H1 (cell line): ENCODE data around the gene GRIN3A. TPM values are rescaled to one million over a fixed set of nuclear protein-coding genes. Genes with fewer than 3 reads are reported as not detected.

Source experiments
- CTCF ChIA-PET: fragments of 300-600 bp; sonication (Branson Sonifier 250); formaldehyde crosslinking; loops from one replicate; lab custom pipeline; 2021; ENCODE audit not compliant: partially characterized antibody; lab: Charles Lee
- POLR2A ChIA-PET: fragments of 300-600 bp; sonication (Branson Sonifier 250); formaldehyde crosslinking; loops from one replicate; lab custom pipeline; 2021; ENCODE audit warnings: inconsistent platforms; ENCODE audit not compliant: partially characterized antibody; lab: Charles Lee
- DNase-seq, 2 experiments: peaks; one replicate each; pipeline versions ENCODE4 v3.0.0 to v3.0.0-alpha.2; 2010 to 2022; ENCODE audit warnings: low spot score in 2 of 2, low read depth in 1 of 2, mixed read lengths in 1 of 2
- FAIRE-seq: peaks from 2 replicates; lab custom pipeline; 2011; peaks lifted over from hg19 to GRCh38; lab: Jason Lieb, UNC
- H2AFZ ChIP-seq: 2 replicates; pipeline ENCODE4 v1.8.1; 2012; ENCODE audit warnings: low read length, inconsistent platforms
- H2AK5ac ChIP-seq: 2 replicates; pipeline ENCODE4 v1.6.1; 2013; ENCODE audit warnings: low read depth, low read length
- H2BK120ac ChIP-seq: replicated peaks from 2 replicates; pipeline ENCODE3; 2013; ENCODE audit warnings: low read depth, low read length, inconsistent platforms
- H2BK12ac ChIP-seq: 2 replicates; pipeline ENCODE4 v1.6.1; 2013; ENCODE audit warnings: low read depth, low read length
- H2BK15ac ChIP-seq: 2 replicates; pipeline ENCODE4 v1.6.1; 2013; ENCODE audit warnings: low read length
- H2BK20ac ChIP-seq: 2 replicates; pipeline ENCODE4 v1.6.1; 2013; ENCODE audit warnings: low read length
- H2BK5ac ChIP-seq: 2 replicates; pipeline ENCODE4 v1.6.1; 2013; ENCODE audit warnings: low read depth, low read length
- H3K14ac ChIP-seq: 2 replicates; pipeline ENCODE4 v1.6.1; 2013; ENCODE audit warnings: inconsistent platforms; ENCODE audit not compliant: insufficient read length
- H3K18ac ChIP-seq: 2 replicates; pipeline ENCODE4 v1.6.1; 2013; ENCODE audit warnings: low read length; ENCODE audit errors: extremely low read depth
- H3K23ac ChIP-seq: 2 replicates; pipeline ENCODE4 v1.6.1; 2013; ENCODE audit warnings: inconsistent platforms; ENCODE audit not compliant: insufficient read length
- H3K23me2 ChIP-seq: 2 replicates; pipeline ENCODE4 v1.6.1; 2013; ENCODE audit warnings: low read depth, low read length
- H3K27ac ChIP-seq: 2 replicates; pipeline ENCODE4 v1.6.1; 2011; ENCODE audit warnings: low read depth, low read length, inconsistent platforms
- H3K27me3 ChIP-seq, 4 experiments: replicated peaks in 1 of 4; 1 replicate in 1 of 4; 2 replicates in 3 of 4; pipeline versions ENCODE4 v1.6.1 to v1.8.1; 2011 to 2013; ENCODE audit warnings: low read length in 3 of 4, mild to moderate bottlenecking in 3 of 4, inconsistent platforms in 2 of 4, mixed read lengths in 2 of 4, moderate library complexity in 1 of 4; ENCODE audit not compliant: control insufficient read depth in 3 of 4, insufficient read depth in 3 of 4; ENCODE audit errors: extremely low read depth in 1 of 4
- H3K36me3 ChIP-seq, 4 experiments: 2 replicates each; pipeline versions ENCODE4 v1.6.1 to v1.8.1; 2011 to 2013; ENCODE audit warnings: mild to moderate bottlenecking in 4 of 4, low read length in 3 of 4, moderate library complexity in 2 of 4, control low read depth in 1 of 4, inconsistent platforms in 1 of 4; ENCODE audit not compliant: insufficient read depth in 4 of 4, control insufficient read depth in 2 of 4
- H3K4ac ChIP-seq: replicated peaks from 2 replicates; pipeline ENCODE3; 2013; ENCODE audit warnings: low read length, low read depth, mixed read lengths, inconsistent platforms; ENCODE audit not compliant: insufficient read length
- H3K4me1 ChIP-seq, 4 experiments: replicated peaks in 1 of 4; 1 replicate in 1 of 4; 2 replicates in 3 of 4; pipeline versions ENCODE4 v1.6.1 to v1.8.1; 2011 to 2013; ENCODE audit warnings: low read length in 3 of 4, inconsistent platforms in 2 of 4, mixed read lengths in 1 of 4; ENCODE audit not compliant: insufficient read depth in 4 of 4, control insufficient read depth in 3 of 4
- H3K4me2 ChIP-seq, 2 experiments: 2 replicates each; pipeline versions ENCODE4 v1.6.1 to v1.8.1; 2011 to 2013; ENCODE audit warnings: low read depth in 2 of 2, low read length in 2 of 2, control low read depth in 1 of 2, inconsistent platforms in 1 of 2, mild to moderate bottlenecking in 1 of 2; ENCODE audit not compliant: insufficient read depth in 1 of 2
- H3K4me3 ChIP-seq, 4 experiments: fragments of 200-600, 300-600 bp in 1 of 4; sonication (generic), shearing (Covaris generic), sonication (Bioruptor Twin) in 1 of 4; 2 replicates each; pipeline versions ENCODE4 v1.5.1 to v1.8.1; 2011 to 2016; ENCODE audit warnings: low read length in 4 of 4, low read depth in 3 of 4, control low read depth in 2 of 4, inconsistent platforms in 2 of 4, mild to moderate bottlenecking in 2 of 4, mixed read lengths in 1 of 4, moderate library complexity in 1 of 4; ENCODE audit not compliant: insufficient read depth in 2 of 4; ENCODE audit errors: extremely low read depth in 1 of 4
- H3K56ac ChIP-seq: replicated peaks from 2 replicates; pipeline ENCODE3; 2013; ENCODE audit warnings: low read depth, mild to moderate bottlenecking, mixed read lengths, low read length, inconsistent platforms; ENCODE audit not compliant: insufficient read length
- H3K79me1 ChIP-seq: 2 replicates; pipeline ENCODE4 v1.6.1; 2013; ENCODE audit warnings: low read depth, low read length, control low read depth
- H3K79me2 ChIP-seq, 2 experiments: 2 replicates each; pipeline versions ENCODE4 v1.6.1 to v1.8.1; 2012 to 2013; ENCODE audit warnings: low read length in 2 of 2, mild to moderate bottlenecking in 2 of 2, inconsistent platforms in 1 of 2; ENCODE audit not compliant: insufficient read depth in 2 of 2, control insufficient read depth in 1 of 2
- H3K9ac ChIP-seq, 4 experiments: replicated peaks in 1 of 4; 1 replicate in 1 of 4; 2 replicates in 3 of 4; pipeline versions ENCODE4 v1.6.1 to v1.8.1; 2011 to 2013; ENCODE audit warnings: low read depth in 3 of 4, low read length in 3 of 4, control low read depth in 2 of 4, mild to moderate bottlenecking in 2 of 4, moderate library complexity in 2 of 4, inconsistent platforms in 1 of 4; ENCODE audit errors: extremely low read depth in 1 of 4
- H3K9me3 ChIP-seq, 2 experiments: 2 replicates each; pipeline versions ENCODE4 v1.6.1 to v1.8.1; 2012 to 2013; ENCODE audit warnings: mild to moderate bottlenecking in 2 of 2, moderate library complexity in 2 of 2, control low read depth in 1 of 2, inconsistent platforms in 1 of 2, low read depth in 1 of 2, low read length in 1 of 2, mixed read lengths in 1 of 2; ENCODE audit not compliant: insufficient read depth in 2 of 2
- H4K20me1 ChIP-seq, 2 experiments: replicated peaks in 1 of 2; 2 replicates each; pipeline versions ENCODE3 to v1.8.1; 2011 to 2013; ENCODE audit warnings: inconsistent platforms in 2 of 2, low read length in 2 of 2, mild to moderate bottlenecking in 1 of 2; ENCODE audit not compliant: insufficient read depth in 2 of 2, control insufficient read depth in 1 of 2
- H4K5ac ChIP-seq: 2 replicates; pipeline ENCODE4 v1.6.1; 2013; ENCODE audit warnings: low read length, low read depth, mixed read lengths, inconsistent platforms; ENCODE audit not compliant: insufficient read length
- H4K8ac ChIP-seq: 2 replicates; pipeline ENCODE4 v1.8.0; 2013; ENCODE audit warnings: mild to moderate bottlenecking, moderate library complexity, low read length, inconsistent platforms; ENCODE audit not compliant: insufficient read depth; ENCODE audit errors: extremely low read depth
- H4K91ac ChIP-seq: replicated peaks from 2 replicates; pipeline ENCODE3; 2013; ENCODE audit warnings: low read length, mixed read lengths, inconsistent platforms; ENCODE audit not compliant: insufficient read length
- CTBP2 ChIP-seq: IDR thresholded peaks from 2 replicates; pipeline ENCODE4 v1.7.0; 2011; ENCODE audit warnings: borderline replicate concordance, mild to moderate bottlenecking, moderate library complexity, mixed read lengths, low read length; ENCODE audit not compliant: insufficient read depth, insufficient read length
- CTCF ChIP-seq, 3 experiments: IDR thresholded peaks; 1 replicate in 2 of 3; 2 replicates in 1 of 3; pipeline versions ENCODE4 v1.5.1 to v1.6.1; 2011; ENCODE audit warnings: low read length in 3 of 3, mild to moderate bottlenecking in 3 of 3, inconsistent platforms in 2 of 3, low read depth in 1 of 3, moderate library complexity in 1 of 3; ENCODE audit not compliant: insufficient read depth in 1 of 3; ENCODE audit errors: control extremely low read depth in 1 of 3
- EGR1 ChIP-seq: IDR thresholded peaks from 2 replicates; pipeline ENCODE4 v1.6.1; 2011; ENCODE audit warnings: low read depth, low read length, borderline replicate concordance
- WGBS, 2 experiments: shearing (Covaris generic) in 1 of 2; methylation state at CpG; one replicate each; pipeline versions ENCODE4 v1.1.6 to v1.1.7; 2013 to 2015; ENCODE audit warnings: low lambda C conversion rate in 2 of 2, mixed read lengths in 2 of 2, inconsistent platforms in 1 of 2, low coverage in 1 of 2, missing lambda C conversion rate in 1 of 2; ENCODE audit not compliant: insufficient replicate concordance in 2 of 2, insufficient coverage in 1 of 2, insufficient read length in 1 of 2; ENCODE audit errors: extremely low coverage in 1 of 2, missing lambda C conversion rate in 1 of 2; 5-methylcytosine and 5-hydroxymethylcytosine counted together
- polyA plus RNA-seq, 7 experiments: library from polyadenylated mRNA; depleted of rRNA in 3 of 7; stranded (reverse) in 5 of 7; unstranded in 2 of 7; fragments of >200 nt in 5 of 7; fragments of 200-250 nt in 2 of 7; gene quantifications; 1 replicate in 5 of 7; 2 replicates in 1 of 7; 4 replicates in 1 of 7; pipeline versions ENCODE4 v1.2.1 to v1.2.3, GENCODE V29; 2011 to 2013; ENCODE audit warnings: missing spikeins in 2 of 7, mixed read lengths in 2 of 7
- total RNA-seq: library from RNA; stranded (reverse); fragmentation: NEBNext Ultra II Directional; extraction: Animal tissue kit (Norgen Biotek cat#: 25700); gene quantifications from 2 replicates; pipeline ENCODE4 v1.2.1, GENCODE V29; 2021
- TF ChIP-seq, protein P1 (sequence below): IDR thresholded peaks from 2 replicates; pipeline ENCODE4 v1.6.1; 2011; ENCODE audit warnings: low read depth, mild to moderate bottlenecking, low read length; ENCODE audit not compliant: insufficient read depth

Gene GRIN3A
- total and polyA plus RNA-seq, 2 of the 8 experiments (the other 6 are each of a cell fraction or from before 2014, with no cell fraction given), result 0.04 TPM; not detected in 1

GRCh38 chr9:101594796-101595195 is 143.7 kb downstream of the GRIN3A start, which contains the start of gene PPP3R2:
Gene PPP3R2 (minus strand): TSS chr9:101594969. CDS start chr9:101594921, 48 bp downstream.
- no peak for FAIRE-seq

More at GRCh38 chr9:101594796-101595195, 143.7 kb downstream of the GRIN3A start, which contains the start of gene PPP3R2:
- Histone ChIP-seq H3K27me3 (no peaks in the 10 kb centered on the region), H4K20me1 (no peaks in the 10 kb centered on the region), H2BK5ac (no peak within 1 kb of the TSS), H4K5ac (no peak within 1 kb of the TSS), H3K79me1 (no peaks in the 10 kb centered on the region), H3K4me1 (no peaks in the 10 kb centered on the region), H2AK5ac (no peak within 1 kb of the TSS), H3K36me3 (no peaks in the 10 kb centered on the region), H2BK20ac (no peak within 1 kb of the TSS), H2BK15ac (no peak within 1 kb of the TSS), H3K27ac (no peak within 1 kb of the TSS), H3K23me2 (no peaks in the 10 kb centered on the region), H3K18ac (no peak within 1 kb of the TSS), H2BK120ac (no peak within 1 kb of the TSS), H3K14ac (no peak within 1 kb of the TSS), H4K8ac (peak within 1 kb of the TSS; percentile 53; the same call in 1 of the 2 replicates), H3K9ac (no peak within 1 kb of the TSS), H2AFZ (no peak within 1 kb of the TSS), H4K91ac (no peak within 1 kb of the TSS), H3K4me2 (no peak within 1 kb of the TSS), H3K4me3 (no peak within 1 kb of the TSS), H3K9me3 (no peaks in the 10 kb centered on the region), H3K4ac (no peak within 1 kb of the TSS), H3K23ac (no peak within 1 kb of the TSS), H3K56ac (no peak within 1 kb of the TSS), H3K79me2 (no peaks in the 10 kb centered on the region), H2BK12ac (no peak within 1 kb of the TSS)
- no peak for DNase-seq
- TF ChIP-seq CTCF (IDR thresholded peaks at IDR 0.05; ENCODE audit: control extremely low read depth in 1 of 3, insufficient read depth in 1 of 3, low read depth in 1 of 3, low read length in 3 of 3) (no peak), CTBP2 (no peak), EGR1 (no peak)
- TF ChIP-seq, protein P1, sequence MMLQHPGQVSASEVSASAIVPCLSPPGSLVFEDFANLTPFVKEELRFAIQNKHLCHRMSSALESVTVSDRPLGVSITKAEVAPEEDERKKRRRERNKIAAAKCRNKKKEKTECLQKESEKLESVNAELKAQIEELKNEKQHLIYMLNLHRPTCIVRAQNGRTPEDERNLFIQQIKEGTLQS, result no peak
- ChIA-PET CTCF (no interaction called here), POLR2A (no interaction called here)
- 96% methylated on average over 4 of the region's 19 CpGs; no CpG with 5 or more reads in 1 of the 2 experiments for WGBS, 2 experiments
